Upper lobe of left lung (tissue), 6 donors: Measurements from ENCODE around the gene DPM2. TPM values are rescaled to one million over a fixed set of nuclear protein-coding genes. Genes with fewer than 3 reads are reported as not detected.

ENCODE experiments used
- ATAC-seq, 2 donors: fragments of 200-7000 bp; cut with Tn5 transposase; one replicate each; pipeline ENCODE4 v1.9.1; 2022; ENCODE audit warnings: mild to moderate bottlenecking in 2 of 2, moderate library complexity in 2 of 2; ENCODE audit not compliant: low FRiP score in 2 of 2
- DNase-seq, 2 donors: peaks; one replicate each; pipeline ENCODE4 v3.0.0-alpha.2; 2019 to 2020
- H3K27ac ChIP-seq, 4 donors: fragments of 200-600 bp; sonication (generic); one replicate each; pipeline ENCODE4 v1.5.1; 2016 to 2019
- H3K27me3 ChIP-seq, 4 donors: fragments of 200-600 bp; sonication (generic); one replicate each; pipeline ENCODE4 v1.5.1; 2017 to 2019
- H3K36me3 ChIP-seq, 4 donors: fragments of 200-600 bp; sonication (generic); one replicate each; pipeline ENCODE4 v1.5.1; 2016 to 2019
- H3K4me1 ChIP-seq, 4 donors: fragments of 200-600 bp; sonication (generic); one replicate each; pipeline ENCODE4 v1.5.1; 2018 to 2019
- H3K4me3 ChIP-seq, 4 donors: fragments of 200-600 bp; sonication (generic); one replicate each; pipeline ENCODE4 v1.5.1; 2017 to 2019; ENCODE audit warnings: mild to moderate bottlenecking in 2 of 4, moderate library complexity in 1 of 4
- H3K9me3 ChIP-seq, 4 donors: fragments of 200-600 bp; sonication (generic); one replicate each; pipeline ENCODE4 v1.5.1; 2018 to 2019
- EP300 ChIP-seq, 4 donors: sonication (generic); formaldehyde crosslinking; IDR thresholded peaks; one replicate each; pipeline ENCODE4 v1.5.1; 2017; ENCODE audit warnings: antibody characterized with exemption in 4 of 4, control low read depth in 2 of 4
- POLR2A ChIP-seq, 4 donors: fragments of 450-650 bp; IDR thresholded peaks; one replicate each; pipeline ENCODE4 v1.5.1; 2016 to 2017; ENCODE audit warnings: antibody characterized with exemption in 4 of 4, mild to moderate bottlenecking in 2 of 4
- POLR2AphosphoS5 ChIP-seq, 2 donors: sonication (generic); formaldehyde crosslinking; IDR thresholded peaks; one replicate each; pipeline ENCODE4 v1.5.1; 2017; ENCODE audit warnings: antibody characterized with exemption in 2 of 2
- WGBS, 2 donors: methylation state at CpG; one replicate each; pipeline ENCODE4 v1.1.5; 2017 to 2018; 5-methylcytosine and 5-hydroxymethylcytosine counted together
- total RNA-seq, 6 donors: library from RNA; depleted of rRNA in 4 of 6; stranded (reverse); fragments of >200 nt in 4 of 6; gene quantifications; one replicate each; pipeline versions ENCODE4 v1.1.0 to v1.2.1, GENCODE V29; 2016 to 2021
- TF ChIP-seq, protein P1 (sequence below), 6 experiments: fragments of 450-650 bp in 4 of 6; fragments of 200-600 bp in 2 of 6; sonication (generic) in 2 of 6; IDR thresholded peaks; one replicate each; pipeline ENCODE4 v1.5.1; 2016 to 2019; ENCODE audit warnings: antibody characterized with exemption in 6 of 6
- donor health status: DM: no; HTN: no; CAD: no; lungs with moderate emphysema.
- donor health status: DM: no; HTN: yes; CAD: no; lungs with severe emphysema.

Gene DPM2
- total RNA-seq, 6 donors from 2014 or later, result 20.1 to 40.7 (median 25.6) TPM

DNA sequence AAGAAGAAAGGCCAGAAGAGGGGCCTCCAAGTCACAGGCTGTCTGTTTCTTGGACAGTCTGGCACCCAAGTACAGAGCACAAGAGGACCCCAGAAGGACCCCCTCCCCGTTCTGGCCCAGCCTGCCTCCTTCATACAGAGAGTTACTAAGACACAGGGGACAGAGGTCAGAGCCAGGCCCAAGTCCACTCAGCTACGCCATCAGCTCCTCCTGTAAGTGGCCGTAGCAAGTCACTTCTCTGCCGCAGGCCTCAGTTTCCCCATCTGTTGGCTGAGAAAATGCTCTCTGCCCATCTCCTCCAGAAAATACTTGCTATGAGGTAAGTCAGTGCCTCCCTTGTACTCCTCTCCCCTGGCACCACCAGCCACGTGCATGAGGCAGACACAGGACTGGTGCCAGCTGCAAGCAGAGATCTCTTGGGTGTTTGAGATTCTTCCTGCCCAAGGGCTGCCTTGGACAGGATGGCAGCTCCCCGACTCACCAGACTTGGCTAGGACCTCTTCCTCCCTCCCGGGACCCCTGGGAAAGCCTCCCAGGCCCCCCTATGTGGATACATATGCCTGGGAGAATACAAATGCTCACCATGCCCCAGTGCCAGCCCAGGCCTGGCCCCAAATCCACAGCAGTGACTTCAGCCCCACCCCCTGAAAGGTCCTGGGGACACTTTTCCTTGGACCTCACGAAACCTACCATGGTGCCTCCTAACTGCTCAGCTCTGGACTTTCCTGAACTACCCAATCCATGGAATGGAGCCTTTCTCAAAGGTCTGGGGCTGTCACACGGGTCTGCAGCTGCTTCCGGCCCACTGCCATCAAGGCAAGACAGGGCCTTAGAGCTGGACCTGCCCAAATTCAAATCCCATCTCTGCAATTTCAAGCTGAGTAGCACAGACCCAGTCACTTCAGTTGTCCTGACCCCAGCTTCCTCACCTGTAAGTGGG lies 38.0 kb upstream of the DPM2 start:
- H3K27ac ChIP-seq, result peak overlapping the region; percentile 70 to 80 (median 75)
- H3K9me3 ChIP-seq, result no peaks in the 10 kb centered on the region
- no peaks in the 10 kb centered on the region for H3K27me3 ChIP-seq
- DNase-seq, result no peak
- TF ChIP-seq POLR2AphosphoS5 (IDR thresholded peaks at IDR 0.05) (no peak), EP300 (IDR thresholded peaks at IDR 0.05) (no peak), POLR2A (IDR thresholded peaks at IDR 0.05) (no peak)
- TF ChIP-seq, protein P1, sequence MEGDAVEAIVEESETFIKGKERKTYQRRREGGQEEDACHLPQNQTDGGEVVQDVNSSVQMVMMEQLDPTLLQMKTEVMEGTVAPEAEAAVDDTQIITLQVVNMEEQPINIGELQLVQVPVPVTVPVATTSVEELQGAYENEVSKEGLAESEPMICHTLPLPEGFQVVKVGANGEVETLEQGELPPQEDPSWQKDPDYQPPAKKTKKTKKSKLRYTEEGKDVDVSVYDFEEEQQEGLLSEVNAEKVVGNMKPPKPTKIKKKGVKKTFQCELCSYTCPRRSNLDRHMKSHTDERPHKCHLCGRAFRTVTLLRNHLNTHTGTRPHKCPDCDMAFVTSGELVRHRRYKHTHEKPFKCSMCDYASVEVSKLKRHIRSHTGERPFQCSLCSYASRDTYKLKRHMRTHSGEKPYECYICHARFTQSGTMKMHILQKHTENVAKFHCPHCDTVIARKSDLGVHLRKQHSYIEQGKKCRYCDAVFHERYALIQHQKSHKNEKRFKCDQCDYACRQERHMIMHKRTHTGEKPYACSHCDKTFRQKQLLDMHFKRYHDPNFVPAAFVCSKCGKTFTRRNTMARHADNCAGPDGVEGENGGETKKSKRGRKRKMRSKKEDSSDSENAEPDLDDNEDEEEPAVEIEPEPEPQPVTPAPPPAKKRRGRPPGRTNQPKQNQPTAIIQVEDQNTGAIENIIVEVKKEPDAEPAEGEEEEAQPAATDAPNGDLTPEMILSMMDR (IDR thresholded peaks at IDR 0.05), result no peak
- H3K36me3 ChIP-seq, result no peaks in the 10 kb centered on the region
- H3K4me3 ChIP-seq, result no peak overlapping the region
- 77 to 94% methylated on average over 5 to 10 of the region's 10 CpGs for WGBS, 2 donors
- ATAC-seq, result no peak
- peaks cover 70 to 96% (median 93%) of the 10 kb centered on the region in 4 donors for H3K4me1 ChIP-seq

DNA sequence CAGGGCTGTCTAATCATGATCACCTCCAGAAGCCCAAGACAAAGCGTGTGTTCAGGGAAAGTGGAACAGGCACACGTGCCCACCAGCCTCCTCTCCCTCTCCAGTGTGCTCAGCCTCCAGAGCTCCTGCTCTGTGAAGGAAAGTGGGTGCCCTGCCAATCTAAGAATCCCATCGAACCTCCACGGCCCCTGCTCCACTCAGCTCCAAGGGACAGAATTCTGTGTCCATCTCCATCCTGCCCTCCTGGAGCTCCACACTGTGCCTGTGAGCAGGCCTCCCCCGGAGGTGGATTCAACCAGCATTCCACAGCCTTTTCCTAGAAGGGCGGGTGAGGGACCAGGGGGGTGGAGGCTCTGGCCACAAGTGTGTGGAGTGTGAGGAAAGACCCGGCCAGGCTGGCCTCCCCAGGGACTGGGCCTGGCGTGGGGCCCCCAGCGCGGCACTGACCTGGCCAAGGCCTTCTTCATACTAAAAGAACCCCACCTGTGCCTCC lies 37.2 kb upstream of the DPM2 start:
- Histone ChIP-seq H3K4me1 (peaks cover 73 to 100% (median 95%) of the 10 kb centered on the region in 4 donors), H3K27ac (peak overlapping the region in 2 of 4 donors; percentile 43 to 70), H3K4me3 (peak overlapping the region in 1 of 4 donors; percentile 3), H3K27me3 (no peaks in the 10 kb centered on the region), H3K36me3 (no peaks in the 10 kb centered on the region), H3K9me3 (no peaks in the 10 kb centered on the region)
- 52 to 67% methylated on average over 8 to 10 of the region's 10 CpGs for WGBS, 2 donors
- TF ChIP-seq, protein P1 (IDR thresholded peaks at IDR 0.05), result no peak
- no peak for TF ChIP-seq POLR2AphosphoS5 (IDR thresholded peaks at IDR 0.05)
- TF ChIP-seq POLR2A (IDR thresholded peaks at IDR 0.05), result no peak
- no peak for TF ChIP-seq EP300 (IDR thresholded peaks at IDR 0.05)
- DNase-seq, result peak; percentile 59 to 87
- no peak for ATAC-seq

DNA sequence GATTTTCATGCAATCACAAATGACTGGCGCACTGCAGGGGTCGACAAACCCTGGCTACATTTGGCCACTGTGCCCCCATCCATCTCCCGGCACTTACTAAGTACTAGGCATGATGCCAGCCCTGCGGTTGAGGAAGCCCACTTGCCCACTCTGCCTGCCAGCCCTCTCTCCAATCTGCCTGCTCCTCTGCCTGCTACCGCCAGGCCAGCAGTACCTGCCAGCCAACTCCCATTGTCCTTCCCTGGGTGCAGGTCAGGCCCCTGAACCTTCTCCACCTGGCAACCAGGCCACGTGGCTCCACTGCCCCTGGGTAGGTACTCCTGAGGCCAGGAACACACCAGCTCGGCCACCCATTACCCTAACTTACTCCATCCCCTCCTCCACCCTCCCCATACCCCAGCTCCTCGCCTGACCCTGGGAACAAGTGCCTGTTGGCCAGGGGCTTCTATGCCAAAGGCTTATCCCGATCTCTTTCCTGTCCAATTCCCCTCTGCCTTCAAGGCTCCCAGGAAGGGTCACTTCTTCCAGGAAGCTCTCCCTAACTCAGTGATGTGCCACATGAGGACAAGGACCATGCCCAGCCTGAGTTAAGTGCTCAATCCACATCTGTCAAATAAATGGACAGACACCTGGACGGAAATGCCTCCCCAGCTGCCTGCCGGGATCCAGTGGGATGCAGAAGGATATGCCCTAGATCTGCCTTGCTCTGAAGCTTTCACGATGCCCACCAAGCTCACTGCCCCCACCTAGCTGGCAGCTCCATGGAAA lies 36.5 kb upstream of the DPM2 start:
- Histone ChIP-seq H3K27me3 (no peaks in the 10 kb centered on the region), H3K36me3 (no peaks in the 10 kb centered on the region), H3K4me3 (peak overlapping the region in 1 of 4 donors; percentile 3), H3K4me1 (peaks cover 73 to 100% (median 95%) of the 10 kb centered on the region in 4 donors), H3K9me3 (no peaks in the 10 kb centered on the region), H3K27ac (peak overlapping the region in 3 of 4 donors; percentile 55 to 70 (median 68))
- no peak for ATAC-seq
- TF ChIP-seq, protein P1 (IDR thresholded peaks at IDR 0.05), result no peak
- no peak for TF ChIP-seq POLR2A (IDR thresholded peaks at IDR 0.05)
- TF ChIP-seq EP300 (IDR thresholded peaks at IDR 0.05), result no peak
- TF ChIP-seq POLR2AphosphoS5 (IDR thresholded peaks at IDR 0.05), result no peak
- WGBS, 2 donors, result 63 to 75% methylated on average over 12 of the region's 12 CpGs
- DNase-seq, result no peak

DNA sequence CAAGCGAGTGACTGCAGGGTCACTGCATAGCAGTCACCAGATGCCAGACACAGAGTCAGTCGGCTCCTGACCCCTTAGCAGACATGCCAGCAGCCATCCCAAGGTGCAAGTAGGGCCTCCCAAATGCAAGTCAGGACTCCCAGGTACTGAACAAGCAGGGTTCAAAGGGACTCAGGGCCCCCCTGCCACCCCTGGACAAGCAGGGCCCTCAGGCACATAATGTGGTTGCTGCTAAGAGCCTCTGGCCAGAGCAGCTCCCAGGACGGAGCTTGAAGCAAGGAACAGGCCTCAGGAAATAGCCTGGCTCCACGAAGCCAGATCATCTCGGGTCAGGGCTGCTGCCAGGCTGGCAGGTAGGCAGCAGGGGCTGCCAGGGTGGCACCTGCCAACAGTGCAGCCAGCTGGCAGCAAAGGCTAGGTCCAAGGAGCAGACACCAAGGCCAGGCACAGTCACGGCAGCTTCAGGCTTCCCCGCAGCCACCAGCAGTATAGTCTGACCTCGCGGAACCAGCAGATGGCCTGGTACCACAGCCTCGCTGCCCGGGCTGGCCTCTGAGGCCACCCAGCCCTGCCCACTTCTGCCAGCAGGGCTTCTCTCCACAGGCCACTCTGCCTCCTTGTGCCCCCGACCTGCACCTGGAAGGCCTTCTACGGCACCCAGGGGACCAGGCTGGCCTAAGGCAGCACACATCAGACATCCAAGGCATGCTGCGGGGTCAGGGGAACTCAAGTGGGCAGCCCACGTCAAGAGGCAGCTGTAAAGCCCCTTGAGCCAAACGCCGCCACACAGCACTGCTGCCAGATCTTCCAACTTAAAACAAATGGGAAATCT lies 35.7 kb upstream of the DPM2 start:
- H3K27me3 ChIP-seq, result no peaks in the 10 kb centered on the region
- H3K36me3 ChIP-seq, result no peaks in the 10 kb centered on the region
- 72% methylated on average over 10 to 11 of the region's 17 CpGs for WGBS, 2 donors
- ATAC-seq, result no peak
- H3K9me3 ChIP-seq, result no peaks in the 10 kb centered on the region
- TF ChIP-seq POLR2AphosphoS5 (IDR thresholded peaks at IDR 0.05) (no peak), EP300 (IDR thresholded peaks at IDR 0.05) (no peak)
- TF ChIP-seq, protein P1 (IDR thresholded peaks at IDR 0.05), result peak in 1 of 6 experiments; percentile 8
- peak overlapping the region in 3 of 4 donors; percentile 55 to 70 (median 68) for H3K27ac ChIP-seq
- H3K4me1 ChIP-seq, result peaks cover 81 to 99% (median 93%) of the 10 kb centered on the region in 4 donors
- H3K4me3 ChIP-seq, result no peak overlapping the region
- DNase-seq, result peak in 1 of 2 donors; percentile 79
